Common myeloid progenitor, CD34-positive (primary cell): Measurements from ENCODE around the gene OTUB2.

ENCODE experiments used
- CTCF ChIA-PET: fragments of 350-600 bp; sonication (Branson Sonifier 250); formaldehyde crosslinking; loops from one replicate; lab custom pipeline; 2021; ENCODE audit warnings: antibody characterized with exemption; lab: Charles Lee
- POLR2A ChIA-PET: fragments of 350-600 bp; sonication (Branson Sonifier 250); formaldehyde crosslinking; loops from one replicate; lab custom pipeline; 2021; ENCODE audit warnings: antibody characterized with exemption; lab: Charles Lee
- DNase-seq, 3 donors: peaks; one replicate each; pipeline versions ENCODE4 v3.0.0 to v3.0.0-alpha.2; 2013
- H3K27ac ChIP-seq, 2 experiments: 1 replicate in 1 of 2; 2 replicates in 1 of 2; pipeline ENCODE4 v1.7.0; 2013; ENCODE audit warnings: inconsistent platforms in 2 of 2, low read length in 2 of 2, mild to moderate bottlenecking in 2 of 2, low read depth in 1 of 2, moderate library complexity in 1 of 2; ENCODE audit not compliant: severe bottlenecking in 2 of 2, insufficient read depth in 1 of 2, poor library complexity in 1 of 2
- H3K27me3 ChIP-seq, 5 experiments: replicated peaks in 2 of 5; 1 replicate in 3 of 5; 2 replicates in 2 of 5; pipeline versions ENCODE4 v1.6.1 to v1.7.0; 2013; ENCODE audit warnings: low read length in 4 of 5, mild to moderate bottlenecking in 2 of 5, moderate library complexity in 2 of 5, inconsistent platforms in 1 of 5; ENCODE audit not compliant: insufficient read depth in 5 of 5, control insufficient read depth in 4 of 5
- H3K36me3 ChIP-seq, 4 experiments: 1 replicate in 2 of 4; 2 replicates in 2 of 4; pipeline versions ENCODE4 v1.6.1 to v1.7.0; 2013; ENCODE audit warnings: low read length in 3 of 4, control low read depth in 1 of 4, mild to moderate bottlenecking in 1 of 4; ENCODE audit not compliant: control insufficient read depth in 4 of 4, insufficient read depth in 4 of 4
- H3K4me1 ChIP-seq, 4 experiments: 1 replicate in 3 of 4; 2 replicates in 1 of 4; pipeline versions ENCODE4 v1.6.1 to v1.7.1; 2013; ENCODE audit warnings: low read length in 3 of 4, mild to moderate bottlenecking in 3 of 4, control low read depth in 1 of 4, inconsistent platforms in 1 of 4, moderate library complexity in 1 of 4; ENCODE audit not compliant: control insufficient read depth in 4 of 4, insufficient read depth in 4 of 4; ENCODE audit errors: control extremely low read depth in 1 of 4
- H3K4me3 ChIP-seq, 7 experiments: 1 replicate in 4 of 7; 2 replicates in 3 of 7; pipeline versions ENCODE4 v1.5.1 to v1.7.0; 2013; ENCODE audit warnings: mild to moderate bottlenecking in 7 of 7, low read length in 6 of 7, moderate library complexity in 6 of 7, inconsistent platforms in 2 of 7, low read depth in 2 of 7, control low read depth in 1 of 7; ENCODE audit not compliant: insufficient read depth in 4 of 7, control insufficient read depth in 1 of 7; ENCODE audit errors: extremely low read depth in 1 of 7
- H3K9me3 ChIP-seq, 5 experiments: 1 replicate in 4 of 5; 2 replicates in 1 of 5; pipeline versions ENCODE4 v1.6.1 to v1.7.1; 2013; ENCODE audit warnings: low read length in 4 of 5, mild to moderate bottlenecking in 2 of 5, inconsistent platforms in 1 of 5, low read depth in 1 of 5, moderate library complexity in 1 of 5; ENCODE audit not compliant: control insufficient read depth in 4 of 5, insufficient read depth in 2 of 5; ENCODE audit errors: control extremely low read depth in 1 of 5
- WGBS: methylation state at CpG from one replicate; pipeline ENCODE4 v1.1.5; 2013; ENCODE audit not compliant: insufficient coverage; 5-methylcytosine and 5-hydroxymethylcytosine counted together

The OTUB2 gene

GRCh38 chr14:94043111-94043755, 17.1 kb downstream of the OTUB2 start:
- Histone ChIP-seq H3K9me3 (no peaks in the 10 kb centered on the region), H3K27me3 (no peaks in the 10 kb centered on the region), H3K27ac (no peak overlapping the region), H3K36me3 (peaks cover 2 to 41% (median 27%) of the 10 kb centered on the region in 4 experiments), H3K4me3 (no peak overlapping the region), H3K4me1 (no peaks in the 10 kb centered on the region)
- 98% methylated on average over 7 of the region's 13 CpGs for WGBS
- ChIA-PET CTCF (interaction anchor here (1.2 to 3.2 kb wide), 3 partner anchors 9 to 93 kb away, joined by 3 to 14 read pairs (median 5); no protein-coding TSS in a partner anchor), POLR2A (no interaction called here)
- DNase-seq, result no peak

GRCh38 chr14:94043756-94044475, 17.8 kb downstream of the OTUB2 start:
- no peak for DNase-seq
- WGBS, result 98% methylated on average over 14 of the region's 14 CpGs
- Histone ChIP-seq H3K27me3 (no peaks in the 10 kb centered on the region), H3K27ac (no peak overlapping the region), H3K4me3 (no peak overlapping the region), H3K9me3 (no peaks in the 10 kb centered on the region), H3K36me3 (peaks cover 2 to 48% (median 32%) of the 10 kb centered on the region in 4 experiments), H3K4me1 (no peaks in the 10 kb centered on the region)
- CTCF ChIA-PET, result interaction anchor here (1.0 to 3.2 kb wide), 3 partner anchors 7 to 92 kb away, joined by 3 to 14 read pairs (median 5); no protein-coding TSS in a partner anchor
- POLR2A ChIA-PET, result no interaction called here

- H3K4me1 ChIP-seq, result no peaks in the 10 kb centered on the region
- WGBS, result over 99% methylated on average over 19 of the region's 20 CpGs
- CTCF ChIA-PET, result interaction anchor here (1.0 to 3.2 kb wide), 3 partner anchors 8 to 92 kb away, joined by 3 to 14 read pairs (median 5); no protein-coding TSS in a partner anchor
- H3K4me3 ChIP-seq, result no peak overlapping the region
- peaks cover 2 to 54% (median 38%) of the 10 kb centered on the region in 4 experiments for H3K36me3 ChIP-seq
- no peaks in the 10 kb centered on the region for H3K27me3 ChIP-seq
- no peak overlapping the region for H3K27ac ChIP-seq
- H3K9me3 ChIP-seq, result no peaks in the 10 kb centered on the region
- DNase-seq, result no peak
- POLR2A ChIA-PET, result no interaction called here
Observed at GRCh38 chr14:94044476-94045091, 18.4 kb downstream of the OTUB2 start.

GRCh38 chr14:94045101-94045500, 19.0 kb downstream of the OTUB2 start:
- Histone ChIP-seq H3K4me1 (no peaks in the 10 kb centered on the region), H3K36me3 (peaks cover 4 to 59% (median 42%) of the 10 kb centered on the region in 4 experiments), H3K9me3 (no peaks in the 10 kb centered on the region), H3K27ac (no peak overlapping the region), H3K27me3 (no peaks in the 10 kb centered on the region), H3K4me3 (no peak overlapping the region)
- ChIA-PET CTCF (interaction anchor here (1.0 to 3.2 kb wide), 3 partner anchors 9 to 87 kb away, joined by 3 to 14 read pairs (median 3); no protein-coding TSS in a partner anchor), POLR2A (no interaction called here)
- DNase-seq, result no peak
- over 99% methylated on average over 8 of the region's 8 CpGs for WGBS

GRCh38 chr14:94045563-94046345, 19.6 kb downstream of the OTUB2 start:
- Histone ChIP-seq H3K27ac (no peak overlapping the region), H3K4me1 (no peaks in the 10 kb centered on the region), H3K9me3 (no peaks in the 10 kb centered on the region), H3K36me3 (peaks cover 11 to 66% (median 48%) of the 10 kb centered on the region in 4 experiments), H3K27me3 (no peaks in the 10 kb centered on the region), H3K4me3 (no peak overlapping the region)
- CTCF ChIA-PET, result interaction anchor here (0.8 to 3.2 kb wide), 5 partner anchors 8 to 86 kb away, joined by 3 to 14 read pairs (median 4); no protein-coding TSS in a partner anchor
- 93% methylated on average over 18 of the region's 19 CpGs for WGBS
- no peak for DNase-seq
- POLR2A ChIA-PET, result no interaction called here

GRCh38 chr14:94046696-94047250, 20.6 kb downstream of the OTUB2 start:
- Histone ChIP-seq H3K27ac (no peak overlapping the region), H3K27me3 (no peaks in the 10 kb centered on the region), H3K9me3 (no peaks in the 10 kb centered on the region), H3K36me3 (peaks cover 11 to 76% (median 57%) of the 10 kb centered on the region in 4 experiments), H3K4me1 (no peaks in the 10 kb centered on the region), H3K4me3 (no peak overlapping the region)
- ChIA-PET CTCF (interaction anchor here (0.8 to 1.7 kb wide), 3 partner anchors 9 to 11 kb away, joined by 4 to 6 read pairs (median 4); no protein-coding TSS in a partner anchor), POLR2A (no interaction called here)
- DNase-seq, result no peak
- 100% methylated on average over 4 of the region's 7 CpGs for WGBS
